HepG2 (cell line): Measurements from ENCODE around the gene SLC16A7. TPM values are rescaled to one million over a fixed set of nuclear protein-coding genes. Genes with fewer than 3 reads are reported as not detected.

ENCODE experiments used
- ATAC-seq: fragments of 200-7000 bp; cut with Tn5 transposase; 3 replicates; pipeline ENCODE4 v1.9.1; 2020; ENCODE audit warnings: mild to moderate bottlenecking, moderate library complexity
- BruUV-seq: library from RNA; stranded (reverse); fragments of 400-500 nt; replicated peaks from 2 replicates; lab custom pipeline; 2021; lab: Mats Ljungman, UMichigan
- CTCF ChIA-PET: fragments of 300-600 bp; formaldehyde crosslinking; extraction: SDS; loops from one replicate; lab custom pipeline; 2021; ENCODE audit warnings: low total read pairs, inconsistent platforms, low intra/inter-chr PET ratio; lab: Yijun Ruan, JAX
- POLR2A ChIA-PET: fragments of 350-600 bp; sonication (Branson Sonifier 250); formaldehyde crosslinking; loops from one replicate; lab custom pipeline; 2020; ENCODE audit warnings: antibody characterized with exemption, inconsistent platforms; lab: Yijun Ruan, JAX
- DNase-seq: peaks from one replicate; pipeline ENCODE4 v3.0.0-alpha.2; 2015; ENCODE audit warnings: low spot score
- FAIRE-seq: peaks from 3 replicates; lab custom pipeline; 2011; peaks lifted over from hg19 to GRCh38; lab: Jason Lieb, UNC
- H2AFZ ChIP-seq: one replicate; pipeline ENCODE4 v1.6.1; 2011; ENCODE audit warnings: low read length, inconsistent platforms
- H3K27ac ChIP-seq: fragments of 300-600 bp; 3 replicates; pipeline ENCODE4 v1.8.0; 2011; ENCODE audit warnings: mixed run types, mild to moderate bottlenecking, mixed read lengths, low read length, inconsistent platforms; ENCODE audit not compliant: insufficient read depth; ENCODE audit errors: extremely low read length
- H3K27me3 ChIP-seq, 2 experiments: fragments of 200-600 bp in 1 of 2; 2 replicates in 1 of 2; 3 replicates in 1 of 2; pipeline versions ENCODE4 v1.6.0 to v1.8.0; 2011; ENCODE audit warnings: low read length in 2 of 2, mild to moderate bottlenecking in 2 of 2, moderate library complexity in 2 of 2, inconsistent platforms in 1 of 2; ENCODE audit not compliant: insufficient read depth in 2 of 2, control insufficient read depth in 1 of 2
- H3K36me3 ChIP-seq, 2 experiments: fragments of 200-600 bp in 1 of 2; replicated peaks in 1 of 2; 2 replicates in 1 of 2; 3 replicates in 1 of 2; pipeline versions ENCODE4 v1.5.1 to v1.8.0; 2011; ENCODE audit warnings: low read length in 2 of 2, inconsistent platforms in 1 of 2; ENCODE audit not compliant: insufficient read depth in 2 of 2, control insufficient read depth in 1 of 2
- H3K4me1 ChIP-seq: 2 replicates; pipeline ENCODE4 v1.5.1; 2012; ENCODE audit warnings: low read length, inconsistent platforms; ENCODE audit not compliant: insufficient read depth
- H3K4me2 ChIP-seq: 2 replicates; pipeline ENCODE4 v1.6.0; 2011; ENCODE audit warnings: low read depth, low read length, inconsistent platforms
- H3K4me3 ChIP-seq, 3 experiments: fragments of 200-600 bp in 1 of 3; sonication (generic), shearing (Covaris generic) in 1 of 3; replicated peaks in 1 of 3; 2 replicates each; pipeline ENCODE4 v1.5.1; 2011 to 2016; ENCODE audit warnings: low read length in 3 of 3, inconsistent platforms in 2 of 3, low read depth in 2 of 3, mild to moderate bottlenecking in 2 of 3, control low read depth in 1 of 3, mixed read lengths in 1 of 3; ENCODE audit not compliant: insufficient read depth in 1 of 3
- H3K79me2 ChIP-seq: one replicate; pipeline ENCODE4 v1.6.1; 2011; ENCODE audit warnings: low read length, inconsistent platforms; ENCODE audit not compliant: insufficient read depth
- H3K9ac ChIP-seq: 2 replicates; pipeline ENCODE4 v1.6.0; 2011; ENCODE audit warnings: mild to moderate bottlenecking, low read depth, low read length, inconsistent platforms; ENCODE audit not compliant: insufficient read depth
- H3K9me3 ChIP-seq: 2 replicates; pipeline ENCODE4 v1.5.1; 2012; ENCODE audit warnings: mild to moderate bottlenecking, low read length
- H4K20me1 ChIP-seq: 2 replicates; pipeline ENCODE4 v1.6.0; 2011; ENCODE audit warnings: inconsistent platforms, mild to moderate bottlenecking, low read length, moderate library complexity; ENCODE audit not compliant: insufficient read depth
- FOSL1 ChIP-seq: sonication (generic); formaldehyde crosslinking; IDR thresholded peaks from 2 replicates; pipeline ENCODE4 v1.9.0; 2021; ENCODE audit warnings: missing genetic modification reagents, borderline replicate concordance
- ONECUT2 ChIP-seq: sonication (generic); formaldehyde crosslinking; IDR thresholded peaks from 2 replicates; pipeline ENCODE4 v1.4.0; 2020; ENCODE audit warnings: missing genetic modification reagents
- ZNF124 ChIP-seq: sonication (generic); formaldehyde crosslinking; IDR thresholded peaks from 2 replicates; pipeline ENCODE4 v1.4.0; 2020; ENCODE audit warnings: missing genetic modification reagents
- ZNF253 ChIP-seq: sonication (generic); formaldehyde crosslinking; IDR thresholded peaks from 2 replicates; pipeline ENCODE4 v1.8.0; 2022; ENCODE audit warnings: mild to moderate bottlenecking, missing genetic modification reagents, borderline replicate concordance
- in situ Hi-C: cut with HindIII; loops from 2 replicates; pipeline ENCODE4 v1.10.0; 2017; ENCODE audit warnings: low pct_unique_long_range_greater_than_20kb; ENCODE audit not compliant: extremely low pct_ligation_motif_present
- intact Hi-C: fragments of 100-400 bp; cut with micrococcal nuclease; formaldehyde crosslinking; loops from one replicate; pipeline ENCODE4 v1.10.0; 2022; ENCODE audit not compliant: unreplicated experiment
- polyA plus RNA-seq, 8 experiments: library from polyadenylated mRNA; depleted of rRNA in 3 of 8; stranded (reverse) in 7 of 8; unstranded in 1 of 8; fragments of >200 nt; fragmentation: Illumina TruSeq in 4 of 8; extraction: Trizol in 4 of 8; gene quantifications; 2 replicates each; pipeline versions ENCODE4 v1.2.1 to v1.2.3, GENCODE V29; 2011 to 2016; ENCODE audit warnings: low read depth in 4 of 8, missing spikeins in 1 of 8, mixed read lengths in 1 of 8; ENCODE audit not compliant: insufficient read depth in 1 of 8
- total RNA-seq, 5 experiments: library from RNA; depleted of rRNA; stranded (reverse); fragments of >200 nt; fragmentation: Illumina TruSeq; extraction: Trizol; gene quantifications; 2 replicates each; pipeline ENCODE4 v1.2.3, GENCODE V29; 2016; ENCODE audit warnings: low read depth in 1 of 5
- TF ChIP-seq, protein P1 (sequence below): sonication (generic); formaldehyde crosslinking; IDR thresholded peaks from 2 replicates; pipeline ENCODE4 v1.4.0; 2020; ENCODE audit warnings: mild to moderate bottlenecking, missing genetic modification reagents
- TF ChIP-seq, protein P2 (sequence below): sonication (generic); formaldehyde crosslinking; IDR thresholded peaks from 2 replicates; pipeline ENCODE4 v1.5.0; 2020; ENCODE audit warnings: missing genetic modification reagents

SLC16A7 gene
- total and polyA plus RNA-seq, 2 of the 13 experiments (the other 11 are each of a cell fraction or from before 2014, with no cell fraction given): 1.3 to 1.6 TPM

DNA sequence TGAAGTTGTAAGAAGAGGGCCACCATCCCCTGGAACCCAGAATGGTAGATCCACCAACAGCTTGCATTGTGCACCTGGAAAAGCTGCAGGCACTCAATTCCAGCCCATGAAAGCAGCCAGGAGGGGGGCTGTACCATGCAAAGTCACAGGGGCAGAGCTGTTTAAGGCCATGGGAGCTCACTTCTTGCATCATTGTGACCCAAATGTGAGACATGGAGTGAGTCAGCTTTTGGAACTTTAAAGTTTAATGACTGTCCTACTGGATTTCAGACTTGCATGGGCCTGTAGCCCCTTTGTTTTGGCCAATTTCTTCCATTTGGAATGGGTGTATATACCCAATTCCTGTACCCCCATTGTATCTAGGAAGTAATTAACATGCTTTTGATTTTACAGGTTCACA is 50.8 kb downstream of the SLC16A7 start:
- Histone ChIP-seq H3K36me3 (no peaks in the 10 kb centered on the region), H3K79me2 (no peaks in the 10 kb centered on the region), H2AFZ (no peak overlapping the region), H3K27me3 (no peaks in the 10 kb centered on the region), H3K4me2 (no peak overlapping the region), H4K20me1 (no peaks in the 10 kb centered on the region), H3K4me1 (peaks cover 17% of the 10 kb centered on the region), H3K27ac (no peak overlapping the region), H3K9ac (no peak overlapping the region), H3K9me3 (peaks cover 64% of the 10 kb centered on the region), H3K4me3 (no peak overlapping the region)
- in situ Hi-C loops (no loop called here), intact Hi-C loops (no loop called here)
- FAIRE-seq: no peak
- ATAC-seq: no peak
- no TSS peak for BruUV-seq
- TF ChIP-seq ONECUT2 (CRISPR knock-in tag) (no peak), ZNF124 (CRISPR knock-in tag) (no peak), ZNF253 (no peak), FOSL1 (CRISPR knock-in tag) (no peak)
- TF ChIP-seq, protein P1, sequence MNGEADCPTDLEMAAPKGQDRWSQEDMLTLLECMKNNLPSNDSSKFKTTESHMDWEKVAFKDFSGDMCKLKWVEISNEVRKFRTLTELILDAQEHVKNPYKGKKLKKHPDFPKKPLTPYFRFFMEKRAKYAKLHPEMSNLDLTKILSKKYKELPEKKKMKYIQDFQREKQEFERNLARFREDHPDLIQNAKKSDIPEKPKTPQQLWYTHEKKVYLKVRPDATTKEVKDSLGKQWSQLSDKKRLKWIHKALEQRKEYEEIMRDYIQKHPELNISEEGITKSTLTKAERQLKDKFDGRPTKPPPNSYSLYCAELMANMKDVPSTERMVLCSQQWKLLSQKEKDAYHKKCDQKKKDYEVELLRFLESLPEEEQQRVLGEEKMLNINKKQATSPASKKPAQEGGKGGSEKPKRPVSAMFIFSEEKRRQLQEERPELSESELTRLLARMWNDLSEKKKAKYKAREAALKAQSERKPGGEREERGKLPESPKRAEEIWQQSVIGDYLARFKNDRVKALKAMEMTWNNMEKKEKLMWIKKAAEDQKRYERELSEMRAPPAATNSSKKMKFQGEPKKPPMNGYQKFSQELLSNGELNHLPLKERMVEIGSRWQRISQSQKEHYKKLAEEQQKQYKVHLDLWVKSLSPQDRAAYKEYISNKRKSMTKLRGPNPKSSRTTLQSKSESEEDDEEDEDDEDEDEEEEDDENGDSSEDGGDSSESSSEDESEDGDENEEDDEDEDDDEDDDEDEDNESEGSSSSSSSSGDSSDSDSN (CRISPR knock-in tag): no peak
- TF ChIP-seq, protein P2, sequence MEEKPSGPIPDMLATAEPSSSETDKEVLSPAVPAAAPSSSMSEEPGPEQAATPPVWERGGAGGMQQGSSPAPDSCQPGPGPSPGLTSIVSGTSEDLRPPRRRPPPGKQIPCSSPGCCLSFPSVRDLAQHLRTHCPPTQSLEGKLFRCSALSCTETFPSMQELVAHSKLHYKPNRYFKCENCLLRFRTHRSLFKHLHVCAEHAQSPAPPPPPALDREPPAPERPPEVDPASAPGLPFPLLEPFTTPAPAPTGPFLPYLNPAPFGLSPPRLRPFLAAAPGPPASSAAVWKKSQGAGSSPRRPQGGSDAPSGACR (CRISPR knock-in tag): no peak
- POLR2A ChIA-PET: no interaction called here
- DNase-seq: no peak
- CTCF ChIA-PET: no interaction called here
